ENCODE results near the gene ATP11A.

ATP11A gene

DNA sequence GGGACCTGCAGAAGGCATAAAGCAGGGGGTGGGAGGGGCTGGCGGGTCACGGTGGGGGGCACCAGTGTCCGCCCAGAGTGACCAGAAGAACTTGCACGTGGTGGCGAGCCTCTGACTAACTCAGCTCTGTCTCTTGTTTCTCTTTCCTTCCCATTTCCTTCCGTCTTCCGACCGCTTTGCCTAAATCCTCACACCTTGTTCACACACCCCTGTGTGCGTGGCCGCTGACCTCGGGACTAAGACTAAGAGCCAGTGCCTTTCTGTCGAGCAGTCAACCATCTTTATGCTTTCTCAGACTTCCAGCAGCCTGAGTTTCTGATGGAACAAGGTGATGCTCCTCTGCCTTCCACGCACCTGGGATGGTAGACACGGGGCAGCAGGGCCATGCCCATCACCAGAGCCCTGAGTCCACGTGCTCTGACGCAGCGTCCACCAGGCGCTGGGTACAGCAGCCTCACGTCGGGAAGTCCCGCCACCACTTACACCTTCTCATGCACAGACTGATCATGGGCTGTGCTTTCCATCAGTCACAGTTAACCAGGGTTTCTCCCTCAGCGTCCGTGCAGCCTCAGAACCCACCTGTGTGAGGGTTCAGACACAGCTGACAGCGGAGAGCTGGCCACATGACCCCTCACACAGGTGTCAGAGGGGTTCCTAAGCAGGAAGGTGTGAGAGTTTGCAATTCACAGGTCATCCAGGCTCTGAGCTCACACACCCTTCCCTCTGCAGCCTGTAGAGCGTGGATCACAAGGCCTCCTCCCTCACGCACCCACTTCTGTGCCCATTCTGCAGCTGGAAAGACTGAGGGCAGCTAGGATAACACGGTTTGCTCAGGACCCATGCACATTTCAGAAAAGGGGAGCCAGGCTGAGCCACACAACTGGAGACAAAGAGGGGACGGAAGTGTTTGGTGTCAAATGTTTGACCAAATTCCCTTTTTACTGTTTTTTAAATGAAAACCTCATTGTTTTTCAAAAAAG, 188.4 kb downstream of the ATP11A start:
- DNase-seq (ENCODE audit: low read depth), result no peak
- TF ChIP-seq, protein P1, sequence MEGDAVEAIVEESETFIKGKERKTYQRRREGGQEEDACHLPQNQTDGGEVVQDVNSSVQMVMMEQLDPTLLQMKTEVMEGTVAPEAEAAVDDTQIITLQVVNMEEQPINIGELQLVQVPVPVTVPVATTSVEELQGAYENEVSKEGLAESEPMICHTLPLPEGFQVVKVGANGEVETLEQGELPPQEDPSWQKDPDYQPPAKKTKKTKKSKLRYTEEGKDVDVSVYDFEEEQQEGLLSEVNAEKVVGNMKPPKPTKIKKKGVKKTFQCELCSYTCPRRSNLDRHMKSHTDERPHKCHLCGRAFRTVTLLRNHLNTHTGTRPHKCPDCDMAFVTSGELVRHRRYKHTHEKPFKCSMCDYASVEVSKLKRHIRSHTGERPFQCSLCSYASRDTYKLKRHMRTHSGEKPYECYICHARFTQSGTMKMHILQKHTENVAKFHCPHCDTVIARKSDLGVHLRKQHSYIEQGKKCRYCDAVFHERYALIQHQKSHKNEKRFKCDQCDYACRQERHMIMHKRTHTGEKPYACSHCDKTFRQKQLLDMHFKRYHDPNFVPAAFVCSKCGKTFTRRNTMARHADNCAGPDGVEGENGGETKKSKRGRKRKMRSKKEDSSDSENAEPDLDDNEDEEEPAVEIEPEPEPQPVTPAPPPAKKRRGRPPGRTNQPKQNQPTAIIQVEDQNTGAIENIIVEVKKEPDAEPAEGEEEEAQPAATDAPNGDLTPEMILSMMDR (conservative IDR thresholded peaks at IDR 0.05; ENCODE audit: low read depth, low read length), result no peak
- no peak overlapping the region for H3K4me3 ChIP-seq (ENCODE audit: low read depth, low read length)

DNA sequence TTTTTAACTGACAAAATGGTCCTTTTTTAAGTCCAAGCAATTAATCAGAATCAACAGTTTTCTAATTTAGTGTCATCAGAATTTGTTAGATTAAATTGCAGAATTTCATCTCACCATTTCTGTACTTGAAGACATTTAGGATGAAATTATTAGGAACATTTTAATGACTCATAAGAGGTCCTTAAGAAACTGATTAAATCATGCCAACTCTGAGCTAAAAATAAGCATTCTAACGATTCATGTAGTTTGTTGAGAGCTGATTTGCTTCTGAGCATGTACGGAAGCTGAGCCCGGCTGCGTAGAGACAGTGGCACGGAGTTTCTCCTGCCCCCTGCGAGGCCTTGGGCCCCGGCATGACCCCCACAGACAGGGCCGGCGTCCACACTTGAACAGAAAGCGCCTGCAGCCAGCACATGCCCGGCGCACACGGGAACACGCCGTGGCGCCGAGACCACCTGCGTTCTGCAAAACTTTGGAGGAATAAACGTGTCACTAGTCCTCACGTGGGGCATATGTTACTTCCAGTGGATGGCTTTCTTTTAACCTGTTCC, 189.5 kb downstream of the ATP11A start:
- DNase-seq (ENCODE audit: low read depth), result no peak
- H3K4me3 ChIP-seq (ENCODE audit: low read depth, low read length), result no peak overlapping the region
- TF ChIP-seq, protein P1 (conservative IDR thresholded peaks at IDR 0.05; ENCODE audit: low read depth, low read length), result no peak

DNA sequence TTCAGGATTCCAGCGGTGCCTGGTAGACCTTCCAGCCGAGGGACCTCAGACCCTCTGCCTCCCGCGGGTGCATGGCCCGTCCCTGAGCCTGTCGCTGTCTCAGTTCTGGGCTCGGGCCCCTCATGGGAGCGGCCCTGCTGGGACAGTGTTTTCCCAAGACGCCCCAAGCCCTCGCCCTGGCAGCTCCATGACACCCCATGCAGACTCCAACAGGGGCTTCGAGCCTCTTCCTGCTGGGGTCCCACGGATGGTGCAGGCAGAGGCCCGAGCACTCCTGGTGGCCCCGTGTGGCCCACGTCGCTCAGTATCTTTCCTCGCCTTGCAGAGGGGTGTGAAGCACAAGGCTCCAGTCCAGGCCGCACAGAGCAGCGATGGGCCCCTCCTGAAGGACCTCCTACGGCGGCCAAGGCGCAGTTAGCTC, 190.4 kb downstream of the ATP11A start:
- no peak overlapping the region for H3K4me3 ChIP-seq (ENCODE audit: low read depth, low read length)
- TF ChIP-seq, protein P1 (conservative IDR thresholded peaks at IDR 0.05; ENCODE audit: low read depth, low read length), result no peak
- DNase-seq (ENCODE audit: low read depth), result no peak

DNA sequence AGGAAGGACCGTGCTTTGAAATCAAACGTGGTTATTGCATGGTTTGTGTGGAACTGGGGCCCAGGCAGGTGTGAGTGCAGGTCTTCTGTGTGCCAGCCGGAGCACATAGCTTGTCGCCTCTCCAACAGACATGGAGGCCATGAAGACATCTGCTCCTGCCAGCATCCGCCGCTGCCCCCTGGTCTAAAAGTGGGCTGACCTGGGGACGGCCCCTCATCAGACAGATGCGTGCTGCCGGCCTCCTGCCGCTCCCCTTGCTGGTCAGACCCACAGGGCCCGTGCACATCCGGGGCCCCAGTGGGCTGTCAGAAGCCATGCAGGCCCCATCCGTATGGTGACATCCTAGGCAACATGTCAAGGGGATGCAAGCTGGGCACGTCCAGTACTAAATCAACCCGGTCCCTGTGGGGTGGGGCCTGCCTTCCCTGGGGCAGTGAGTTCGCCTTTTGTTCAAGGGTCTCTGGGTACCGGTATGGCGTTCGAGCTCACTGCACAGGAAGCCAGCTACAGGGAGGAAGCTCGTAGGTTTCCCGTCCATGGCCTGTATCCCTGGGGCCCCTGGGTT, 191.2 kb downstream of the ATP11A start:
- H3K4me3 ChIP-seq (ENCODE audit: low read depth, low read length), result no peak overlapping the region
- TF ChIP-seq, protein P1 (conservative IDR thresholded peaks at IDR 0.05; ENCODE audit: low read depth, low read length), result no peak
- DNase-seq (ENCODE audit: low read depth), result no peak

DNA sequence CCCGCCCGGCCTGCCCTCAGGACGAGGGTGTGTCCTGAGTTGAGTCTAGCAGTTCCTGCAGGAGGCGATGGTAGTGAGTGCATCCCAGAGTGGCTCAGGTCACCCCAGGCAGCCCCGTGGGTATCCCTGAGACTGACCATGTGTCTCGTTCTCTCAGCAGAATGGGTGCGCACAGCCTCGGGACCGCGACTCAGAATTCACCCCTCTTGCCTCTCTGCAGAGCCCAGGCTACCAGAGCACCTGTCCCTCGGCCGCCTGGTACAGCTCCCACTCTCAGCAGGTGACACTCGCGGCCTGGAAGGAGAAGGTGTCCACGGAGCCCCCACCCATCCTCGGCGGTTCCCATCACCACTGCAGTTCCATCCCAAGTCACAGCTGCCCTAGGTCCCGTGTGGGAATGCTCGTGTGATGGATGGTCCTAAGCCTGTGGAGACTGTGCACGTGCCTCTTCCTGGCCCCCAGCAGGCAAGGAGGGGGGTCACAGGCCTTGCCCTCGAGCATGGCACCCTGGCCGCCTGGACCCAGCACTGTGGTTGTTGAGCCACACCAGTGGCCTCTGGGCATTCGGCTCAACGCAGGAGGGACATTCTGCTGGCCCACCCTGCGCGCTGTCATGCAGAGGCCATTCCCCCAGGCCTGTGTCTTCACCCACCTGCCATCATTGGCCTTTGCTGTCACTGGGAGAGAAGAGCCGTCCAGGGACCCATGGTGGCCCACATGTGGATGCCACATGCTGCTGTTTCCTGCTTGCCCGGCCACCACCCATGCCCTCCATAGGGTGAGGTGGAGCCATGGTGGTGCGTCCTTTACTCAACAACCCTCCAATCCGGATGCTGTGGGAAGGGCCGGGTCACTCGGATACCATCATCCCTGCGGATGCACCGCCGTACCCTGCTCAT, 192.1 kb downstream of the ATP11A start:
- H3K4me3 ChIP-seq (ENCODE audit: low read depth, low read length), result no peak overlapping the region
- TF ChIP-seq, protein P1 (conservative IDR thresholded peaks at IDR 0.05; ENCODE audit: low read depth, low read length), result no peak
- no peak for DNase-seq (ENCODE audit: low read depth)

DNA sequence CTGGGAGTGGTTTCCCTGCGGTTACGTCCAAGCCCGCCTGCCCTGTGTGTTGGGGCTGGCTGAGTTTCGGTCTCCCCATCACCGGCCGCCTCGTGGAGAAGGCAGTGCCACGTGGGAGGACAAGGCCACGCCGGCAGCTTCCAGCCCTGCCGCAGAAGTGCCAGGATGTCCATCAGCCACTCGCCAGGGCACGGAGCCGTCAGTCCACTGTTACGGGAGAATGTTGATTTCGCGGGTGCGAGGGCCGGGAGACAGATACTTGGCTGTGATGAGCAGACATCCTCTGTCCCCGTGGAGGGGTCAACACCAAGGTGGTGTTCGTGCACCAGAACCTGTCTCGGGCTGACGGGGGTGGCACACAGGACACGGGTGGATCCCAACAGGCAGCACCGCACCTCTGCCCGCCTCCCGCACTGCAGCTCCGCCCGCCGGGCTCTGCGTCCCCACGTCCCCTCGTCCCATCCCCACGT, 192.8 kb downstream of the ATP11A start:
- TF ChIP-seq, protein P1 (conservative IDR thresholded peaks at IDR 0.05; ENCODE audit: low read depth, low read length), result no peak
- no peak for DNase-seq (ENCODE audit: low read depth)
- no peak overlapping the region for H3K4me3 ChIP-seq (ENCODE audit: low read depth, low read length)
